Skeletal muscle satellite cell (primary cell): ENCODE data around the gene MEPE. TPM values are rescaled to one million over a fixed set of nuclear protein-coding genes. Genes with fewer than 3 reads are reported as not detected.
A peak's percentile ranks its signal among the peaks of the same experiment; 100 is the strongest.

Experiments used
- H3K27me3 ChIP-seq: 2 replicates; pipeline ENCODE4 v1.7.0; 2013; ENCODE audit warnings: low read length; ENCODE audit not compliant: control insufficient read depth, insufficient read depth
- H3K36me3 ChIP-seq: 2 replicates; pipeline ENCODE4 v1.7.0; 2013; ENCODE audit warnings: mild to moderate bottlenecking, control low read depth, low read length; ENCODE audit not compliant: insufficient read depth
- H3K4me1 ChIP-seq: 2 replicates; pipeline ENCODE4 v1.7.0; 2013; ENCODE audit warnings: low read length; ENCODE audit not compliant: control insufficient read depth, insufficient read depth
- H3K4me2 ChIP-seq: 2 replicates; pipeline ENCODE4 v1.7.0; 2013; ENCODE audit warnings: mild to moderate bottlenecking, low read length
- H3K4me3 ChIP-seq: 2 replicates; pipeline ENCODE4 v1.7.0; 2013; ENCODE audit warnings: low read length
- H3K9ac ChIP-seq: 2 replicates; pipeline ENCODE4 v1.7.0; 2013; ENCODE audit warnings: mild to moderate bottlenecking, low read depth, low read length, moderate library complexity
- H3K9me3 ChIP-seq: replicated peaks from 2 replicates; pipeline ENCODE4 v1.7.0; 2013; ENCODE audit warnings: mild to moderate bottlenecking, control low read depth, low read length
- total RNA-seq: library from RNA; depleted of rRNA; stranded (reverse); fragments of >200 nt; gene quantifications from 2 replicates; pipeline ENCODE4 v1.2.3, GENCODE V29; 2012; rRNA removed

MEPE gene, protein sequence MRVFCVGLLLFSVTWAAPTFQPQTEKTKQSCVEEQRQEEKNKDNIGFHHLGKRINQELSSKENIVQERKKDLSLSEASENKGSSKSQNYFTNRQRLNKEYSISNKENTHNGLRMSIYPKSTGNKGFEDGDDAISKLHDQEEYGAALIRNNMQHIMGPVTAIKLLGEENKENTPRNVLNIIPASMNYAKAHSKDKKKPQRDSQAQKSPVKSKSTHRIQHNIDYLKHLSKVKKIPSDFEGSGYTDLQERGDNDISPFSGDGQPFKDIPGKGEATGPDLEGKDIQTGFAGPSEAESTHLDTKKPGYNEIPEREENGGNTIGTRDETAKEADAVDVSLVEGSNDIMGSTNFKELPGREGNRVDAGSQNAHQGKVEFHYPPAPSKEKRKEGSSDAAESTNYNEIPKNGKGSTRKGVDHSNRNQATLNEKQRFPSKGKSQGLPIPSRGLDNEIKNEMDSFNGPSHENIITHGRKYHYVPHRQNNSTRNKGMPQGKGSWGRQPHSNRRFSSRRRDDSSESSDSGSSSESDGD
- total RNA-seq = under 0.01 TPM in 1 of 2 replicates, not detected in the other

DNA sequence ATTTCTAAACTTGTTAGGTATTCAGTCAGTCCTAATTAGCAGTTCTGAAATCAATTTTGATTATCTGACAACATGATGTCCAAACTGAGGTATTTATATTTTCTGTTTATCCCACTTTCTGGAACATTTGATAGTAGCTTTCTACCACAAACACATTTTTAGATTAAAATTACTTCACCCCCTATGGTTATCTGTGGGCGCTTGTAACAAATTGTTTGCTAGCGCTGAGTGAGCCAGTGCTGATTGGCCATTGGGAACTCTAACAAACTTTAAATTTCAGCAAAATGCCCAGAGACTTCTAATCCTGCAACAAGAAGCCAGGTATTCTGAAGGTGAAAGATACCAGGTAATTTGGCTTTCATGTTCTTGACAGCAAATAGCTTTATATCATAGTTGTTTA, at the start of gene MEPE:
Gene MEPE, plus strand, starts transcription at position 301 of the 400 bp plus-strand sequence. CDS start 1,746 bp downstream, outside the sequence.
- H3K9me3 ChIP-seq = no peaks in the 10 kb centered on the region
- H3K4me2 ChIP-seq = no peak within 1 kb of the TSS
- H3K4me1 ChIP-seq = peaks cover 7% of the 10 kb centered on the region
- no peak within 1 kb of the TSS for H3K4me3 ChIP-seq
- no peak within 1 kb of the TSS for H3K9ac ChIP-seq
- H3K36me3 ChIP-seq = no peaks in the 10 kb centered on the region
- H3K27me3 ChIP-seq = no peaks in the 10 kb centered on the region

DNA sequence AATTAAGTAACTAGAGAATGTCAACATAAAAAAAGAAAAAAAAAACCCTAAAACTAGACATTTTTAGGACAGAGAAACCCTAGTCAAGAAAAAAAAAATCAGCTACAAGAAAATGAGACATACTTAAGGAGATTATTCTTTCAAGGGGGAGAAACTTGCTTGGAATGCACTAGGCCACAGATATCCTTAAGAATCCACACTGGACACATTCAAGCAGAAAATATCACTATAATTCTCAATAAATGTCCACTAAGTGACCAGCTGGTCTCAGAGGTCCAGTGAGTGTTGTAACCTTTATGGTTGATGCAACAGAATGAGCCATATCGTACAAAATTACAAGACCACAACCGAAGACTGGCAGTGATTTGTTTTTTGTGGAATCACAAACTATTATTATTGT, 49.0 kb upstream of the MEPE start:
- H3K4me3 ChIP-seq = no peak overlapping the region
- no peak overlapping the region for H3K9ac ChIP-seq
- no peaks in the 10 kb centered on the region for H3K4me1 ChIP-seq
- no peaks in the 10 kb centered on the region for H3K27me3 ChIP-seq
- H3K9me3 ChIP-seq = no peaks in the 10 kb centered on the region
- no peak overlapping the region for H3K4me2 ChIP-seq
- no peaks in the 10 kb centered on the region for H3K36me3 ChIP-seq

DNA sequence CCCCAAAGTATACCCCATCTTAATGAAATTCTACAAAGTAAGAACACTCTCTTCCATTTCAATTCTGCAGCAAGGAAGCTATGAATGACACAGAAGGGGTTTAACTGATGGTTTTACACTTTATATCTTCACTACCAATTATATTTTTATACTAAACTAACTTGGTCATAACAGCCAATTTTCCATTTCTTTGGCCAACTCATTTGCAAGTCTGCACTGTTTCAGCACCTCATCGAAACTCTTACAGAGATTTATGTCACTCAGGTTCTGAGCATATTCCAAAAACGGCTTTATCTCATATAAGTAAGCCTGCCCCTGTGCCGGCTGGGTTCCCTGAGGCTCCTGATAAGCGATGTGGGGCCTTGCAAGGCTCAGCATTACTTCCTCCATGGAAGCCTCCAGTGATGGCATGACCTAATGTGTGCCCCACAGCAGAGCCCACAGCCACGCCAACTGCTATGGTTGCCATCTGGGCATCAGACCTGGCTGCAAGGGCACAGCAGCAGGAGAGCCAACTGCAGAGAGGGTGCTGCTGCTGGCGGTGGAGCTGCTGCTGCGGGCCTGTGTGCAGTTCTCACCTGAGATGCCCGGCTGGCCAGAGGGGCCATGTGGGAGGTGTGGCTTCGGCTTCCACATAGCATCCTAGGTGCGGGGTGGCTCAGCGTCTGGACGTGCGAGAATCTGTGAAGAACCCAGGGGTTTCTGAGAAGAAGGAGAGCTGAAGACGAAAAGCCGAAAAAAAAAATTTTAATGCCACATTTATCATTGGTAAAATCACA, 46.8 kb upstream of the MEPE start:
- Histone ChIP-seq H3K4me2 (no peak overlapping the region), H3K4me1 (no peaks in the 10 kb centered on the region), H3K9ac (no peak overlapping the region), H3K9me3 (no peaks in the 10 kb centered on the region), H3K36me3 (no peaks in the 10 kb centered on the region), H3K27me3 (no peaks in the 10 kb centered on the region), H3K4me3 (no peak overlapping the region)

DNA sequence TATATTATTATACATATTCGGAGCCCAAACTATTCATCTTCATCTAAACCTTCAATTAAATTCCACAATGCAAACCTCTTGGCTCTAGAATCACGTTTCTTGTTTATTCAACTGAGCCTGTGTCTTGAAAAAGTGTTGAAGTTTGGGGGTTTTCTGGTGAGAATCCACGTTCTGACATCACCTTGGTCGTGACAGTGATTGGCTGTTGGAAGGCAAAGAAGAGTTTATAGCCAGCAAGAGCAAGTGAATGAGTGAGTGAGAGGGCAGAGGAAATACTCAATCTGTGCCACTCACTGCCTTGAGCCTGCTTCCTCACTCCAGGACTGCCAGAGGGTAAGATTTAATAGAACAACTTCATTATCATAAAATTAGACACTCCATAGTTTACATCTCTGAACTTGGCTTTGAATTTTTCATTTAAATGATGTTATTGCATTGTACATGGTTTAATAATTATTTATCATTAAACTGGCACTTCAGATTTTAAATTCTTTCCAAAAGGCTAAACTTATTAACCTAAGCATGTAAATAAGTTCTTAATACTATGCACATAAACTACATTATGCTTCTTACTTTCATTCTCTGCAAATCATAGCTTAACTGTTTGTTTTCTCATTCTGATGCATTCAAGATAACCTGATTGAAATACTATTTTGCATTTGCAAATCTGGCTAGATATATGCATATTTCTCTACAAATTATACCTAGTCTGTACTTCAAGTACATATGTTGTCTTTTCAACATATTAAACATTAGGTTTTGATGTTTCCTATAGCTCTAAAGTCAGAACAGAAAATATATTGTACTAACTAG, 33.3 kb upstream of the MEPE start, which contains the start of gene IBSP:
Gene IBSP, plus strand, starts transcription at position 254 of the 813 bp plus-strand sequence. CDS start 2,808 bp downstream, outside the sequence.
- Histone ChIP-seq H3K36me3 (no peaks in the 10 kb centered on the region), H3K9ac (no peak within 1 kb of the TSS), H3K27me3 (no peaks in the 10 kb centered on the region), H3K4me1 (no peaks in the 10 kb centered on the region), H3K4me2 (no peak within 1 kb of the TSS), H3K9me3 (no peaks in the 10 kb centered on the region), H3K4me3 (no peak within 1 kb of the TSS)

DNA sequence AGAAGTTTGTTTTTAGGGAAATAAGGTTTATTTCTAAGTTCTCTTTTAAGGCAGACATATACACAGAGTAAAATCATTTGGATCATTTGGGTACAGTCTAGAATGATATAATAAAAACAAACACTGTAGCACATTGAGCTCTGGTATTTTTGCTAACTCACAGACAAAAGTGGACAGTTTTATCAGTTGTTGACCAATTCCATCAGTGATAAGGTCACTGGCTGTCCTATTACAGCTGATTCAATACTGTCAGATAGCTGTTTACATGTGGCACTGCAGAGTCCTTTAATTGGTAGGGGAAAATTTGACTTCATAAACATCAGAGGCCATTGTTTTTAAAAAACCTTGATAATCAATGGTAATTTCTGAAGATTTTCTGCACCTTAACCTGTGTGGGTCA, 29.9 kb upstream of the MEPE start:
- Histone ChIP-seq H3K4me1 (peaks cover 17% of the 10 kb centered on the region), H3K9me3 (no peaks in the 10 kb centered on the region), H3K4me3 (no peak overlapping the region), H3K4me2 (no peak overlapping the region), H3K9ac (no peak overlapping the region), H3K27me3 (no peaks in the 10 kb centered on the region), H3K36me3 (no peaks in the 10 kb centered on the region)

DNA sequence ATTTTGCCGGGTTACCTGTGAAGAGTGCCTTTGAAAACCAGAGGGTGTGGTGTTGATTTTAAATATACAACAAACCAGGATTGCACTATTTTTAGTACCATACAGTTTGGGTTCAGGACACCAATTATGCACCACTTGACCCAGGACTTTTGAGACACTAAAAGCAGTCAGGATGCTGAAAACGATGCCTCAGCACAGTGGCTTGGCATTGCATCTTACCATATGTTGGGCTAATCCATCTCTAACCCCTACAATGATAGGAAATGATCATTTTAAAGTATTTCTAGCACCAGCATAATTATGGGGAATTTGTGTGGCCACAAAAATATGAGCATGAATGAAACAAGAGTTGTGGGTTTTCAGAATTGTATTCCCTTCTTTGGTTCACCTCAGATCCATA, 29.3 kb upstream of the MEPE start:
- H3K27me3 ChIP-seq = no peaks in the 10 kb centered on the region
- H3K4me3 ChIP-seq = no peak overlapping the region
- no peaks in the 10 kb centered on the region for H3K9me3 ChIP-seq
- H3K9ac ChIP-seq = no peak overlapping the region
- no peaks in the 10 kb centered on the region for H3K36me3 ChIP-seq
- H3K4me2 ChIP-seq = no peak overlapping the region
- H3K4me1 ChIP-seq = peaks cover 17% of the 10 kb centered on the region

DNA sequence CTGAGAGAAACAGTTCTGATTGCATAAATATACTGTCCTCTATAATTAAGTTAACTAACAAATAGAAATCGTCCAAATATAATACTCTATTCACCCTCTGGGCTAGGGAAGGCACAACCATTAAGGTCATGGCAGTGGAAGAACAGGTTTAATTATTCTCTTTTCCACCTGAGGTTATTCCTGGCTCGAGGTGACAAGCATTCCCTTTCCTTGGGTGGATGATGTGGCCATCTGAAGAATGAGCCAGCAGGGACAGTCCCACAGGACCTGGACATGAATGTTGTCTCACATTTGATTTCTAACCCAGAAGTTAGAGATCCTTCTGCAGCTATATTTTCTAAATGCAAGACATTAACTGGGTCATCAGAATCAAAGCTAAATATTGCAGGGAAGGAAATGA, 27.9 kb upstream of the MEPE start:
- no peaks in the 10 kb centered on the region for H3K36me3 ChIP-seq
- no peaks in the 10 kb centered on the region for H3K9me3 ChIP-seq
- no peak overlapping the region for H3K9ac ChIP-seq
- H3K4me2 ChIP-seq = no peak overlapping the region
- H3K4me1 ChIP-seq = peaks cover 17% of the 10 kb centered on the region
- H3K4me3 ChIP-seq = no peak overlapping the region
- no peaks in the 10 kb centered on the region for H3K27me3 ChIP-seq

DNA sequence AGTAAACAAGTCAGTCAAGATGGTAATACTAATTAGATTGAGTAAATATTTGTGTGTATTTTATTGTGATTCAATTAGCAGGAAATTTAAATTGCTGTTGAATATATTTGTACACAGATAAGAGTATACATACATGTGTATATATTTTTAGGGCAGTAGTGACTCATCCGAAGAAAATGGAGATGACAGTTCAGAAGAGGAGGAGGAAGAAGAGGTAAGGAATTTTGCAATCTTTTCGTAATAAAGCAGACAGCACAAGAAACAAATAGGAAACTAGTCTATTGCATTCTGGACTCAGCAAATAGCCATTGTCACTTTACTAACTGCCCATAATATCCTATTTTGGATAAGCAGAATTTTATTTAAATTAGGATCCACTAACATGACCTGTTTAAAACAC, 26.8 kb upstream of the MEPE start:
- Histone ChIP-seq H3K36me3 (no peaks in the 10 kb centered on the region), H3K4me3 (no peak overlapping the region), H3K9me3 (no peaks in the 10 kb centered on the region), H3K4me1 (peaks cover 17% of the 10 kb centered on the region), H3K4me2 (peak overlapping the region; percentile 40), H3K27me3 (no peaks in the 10 kb centered on the region), H3K9ac (peak overlapping the region; percentile 63)

DNA sequence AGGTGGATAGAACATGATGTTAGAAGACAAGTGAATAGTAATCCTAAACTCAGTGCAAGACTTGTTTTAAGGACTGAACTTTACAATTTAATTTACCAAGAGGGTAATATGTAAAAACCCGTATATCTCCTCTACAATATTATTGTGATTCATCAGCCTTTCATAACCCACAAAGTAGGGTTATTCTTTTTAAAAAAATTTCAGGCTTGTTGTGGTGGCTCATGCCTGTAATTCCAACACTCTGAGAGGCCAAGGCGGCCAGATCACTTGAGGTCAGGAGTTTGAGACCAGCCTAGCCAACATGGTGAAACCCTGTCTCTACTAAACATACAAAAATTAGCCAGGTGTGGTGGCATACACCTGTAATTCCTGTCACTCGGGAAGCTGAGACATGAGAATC, 26.2 kb upstream of the MEPE start:
- H3K27me3 ChIP-seq = no peaks in the 10 kb centered on the region
- peak overlapping the region; percentile 40 for H3K4me2 ChIP-seq
- H3K4me3 ChIP-seq = no peak overlapping the region
- peaks cover 17% of the 10 kb centered on the region for H3K4me1 ChIP-seq
- no peaks in the 10 kb centered on the region for H3K36me3 ChIP-seq
- no peaks in the 10 kb centered on the region for H3K9me3 ChIP-seq
- H3K9ac ChIP-seq = peak overlapping the region; percentile 63

DNA sequence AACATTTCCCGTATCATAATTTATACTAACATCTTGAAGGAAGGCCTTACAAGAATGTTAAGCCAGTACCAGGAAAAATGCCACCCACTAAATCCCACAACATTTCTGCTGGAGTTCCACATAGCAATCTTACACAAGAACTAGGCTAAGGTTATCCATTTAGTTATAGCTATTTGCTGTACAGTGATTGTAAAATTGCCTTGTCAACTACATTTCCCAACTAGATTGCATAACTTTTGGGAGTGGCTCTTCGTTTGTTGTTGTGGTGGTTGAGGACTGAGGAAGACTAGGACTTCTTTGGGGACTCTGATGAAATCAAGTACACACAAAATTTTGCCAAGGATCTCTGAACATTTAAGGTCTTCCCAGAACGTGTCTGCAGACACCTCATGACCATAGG, 25.4 kb upstream of the MEPE start:
- Histone ChIP-seq H3K4me2 (no peak overlapping the region), H3K4me3 (no peak overlapping the region), H3K36me3 (no peaks in the 10 kb centered on the region), H3K27me3 (no peaks in the 10 kb centered on the region), H3K4me1 (peaks cover 24% of the 10 kb centered on the region), H3K9me3 (no peaks in the 10 kb centered on the region), H3K9ac (no peak overlapping the region)

DNA sequence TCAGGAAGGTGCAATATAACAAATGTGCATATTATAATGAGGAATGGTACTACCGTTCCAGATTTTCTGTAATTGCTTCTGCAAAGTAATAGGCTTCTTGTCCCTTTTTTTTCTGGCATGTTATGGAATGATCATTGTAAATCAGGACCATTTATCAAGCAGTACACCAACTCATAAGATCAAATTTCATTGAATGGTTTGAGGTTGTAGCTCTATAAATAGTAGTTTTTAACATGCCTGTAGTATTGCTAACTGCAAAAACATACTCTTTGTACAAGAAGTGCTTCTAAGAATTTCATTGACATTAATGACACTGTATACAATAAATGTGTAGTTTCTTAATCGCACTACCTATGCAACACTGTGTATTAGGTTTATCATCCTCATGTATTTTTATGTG, 20.8 kb upstream of the MEPE start:
- no peaks in the 10 kb centered on the region for H3K27me3 ChIP-seq
- no peaks in the 10 kb centered on the region for H3K9me3 ChIP-seq
- H3K36me3 ChIP-seq = no peaks in the 10 kb centered on the region
- H3K4me1 ChIP-seq = peaks cover 10% of the 10 kb centered on the region
- H3K9ac ChIP-seq = no peak overlapping the region
- H3K4me3 ChIP-seq = no peak overlapping the region
- no peak overlapping the region for H3K4me2 ChIP-seq
